Measurements from ENCODE around the gene NOTCH1. TPM values are rescaled to one million over a fixed set of nuclear protein-coding genes. Genes with fewer than 3 reads are reported as not detected.

Gene NOTCH1
- total and polyA plus RNA-seq, 2 of the 8 experiments (the other 6 are each of a cell fraction or from before 2014, with no cell fraction given): 6.9 to 55.6 TPM

- TF ChIP-seq, protein P1, sequence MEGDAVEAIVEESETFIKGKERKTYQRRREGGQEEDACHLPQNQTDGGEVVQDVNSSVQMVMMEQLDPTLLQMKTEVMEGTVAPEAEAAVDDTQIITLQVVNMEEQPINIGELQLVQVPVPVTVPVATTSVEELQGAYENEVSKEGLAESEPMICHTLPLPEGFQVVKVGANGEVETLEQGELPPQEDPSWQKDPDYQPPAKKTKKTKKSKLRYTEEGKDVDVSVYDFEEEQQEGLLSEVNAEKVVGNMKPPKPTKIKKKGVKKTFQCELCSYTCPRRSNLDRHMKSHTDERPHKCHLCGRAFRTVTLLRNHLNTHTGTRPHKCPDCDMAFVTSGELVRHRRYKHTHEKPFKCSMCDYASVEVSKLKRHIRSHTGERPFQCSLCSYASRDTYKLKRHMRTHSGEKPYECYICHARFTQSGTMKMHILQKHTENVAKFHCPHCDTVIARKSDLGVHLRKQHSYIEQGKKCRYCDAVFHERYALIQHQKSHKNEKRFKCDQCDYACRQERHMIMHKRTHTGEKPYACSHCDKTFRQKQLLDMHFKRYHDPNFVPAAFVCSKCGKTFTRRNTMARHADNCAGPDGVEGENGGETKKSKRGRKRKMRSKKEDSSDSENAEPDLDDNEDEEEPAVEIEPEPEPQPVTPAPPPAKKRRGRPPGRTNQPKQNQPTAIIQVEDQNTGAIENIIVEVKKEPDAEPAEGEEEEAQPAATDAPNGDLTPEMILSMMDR (IDR thresholded peaks at IDR 0.05; ENCODE audit: control extremely low read depth in 1 of 3, insufficient read depth in 1 of 3, low read depth in 1 of 3, low read length in 3 of 3): no peak
- TF ChIP-seq GABPA (IDR thresholded peaks at IDR 0.05; ENCODE audit: borderline replicate concordance, insufficient read depth, low read length): no peak
- no peak for TF ChIP-seq CREB1 (IDR thresholded peaks at IDR 0.05)
- no peak for TF ChIP-seq CHD1 (IDR thresholded peaks at IDR 0.05; ENCODE audit: low read depth, low read length)
Measured at GRCh38 chr9:136537896-136538598, 7.8 kb downstream of the NOTCH1 start (continued).
